AG04449 (cell line): ENCODE results near the gene CFAP97D2.

Source experiments
- CTCF ChIA-PET: fragments of 350-600 bp; formaldehyde crosslinking; extraction: SDS; loops from one replicate; lab custom pipeline; 2021; ENCODE audit warnings: antibody characterized with exemption; lab: Yijun Ruan, JAX
- POLR2A ChIA-PET: fragments of 400-600, 350-600 bp; formaldehyde crosslinking; extraction: SDS; loops from one replicate; lab custom pipeline; 2020; ENCODE audit warnings: antibody characterized with exemption, inconsistent platforms; lab: Yijun Ruan, JAX
- DNase-seq: peaks from one replicate; pipeline ENCODE4 v3.0.0-alpha.2; 2010; ENCODE audit warnings: low read depth, low spot score
- H3K4me3 ChIP-seq: 2 replicates; pipeline ENCODE4 v1.5.1; 2011; ENCODE audit warnings: low read depth, mild to moderate bottlenecking, control low read depth, low read length
- TF ChIP-seq, protein P1 (sequence below): IDR thresholded peaks from one replicate; pipeline ENCODE4 v1.5.1; 2011; ENCODE audit warnings: mild to moderate bottlenecking, moderate library complexity, low read length, control low read depth, inconsistent platforms; ENCODE audit not compliant: insufficient read depth; ENCODE audit errors: missing control alignments

CFAP97D2 gene

GRCh38 chr13:114264886-114265611 lies 86.0 kb downstream of the CFAP97D2 start:
- CTCF ChIA-PET = interaction anchor here (0.9 to 1.1 kb wide), 2 partner anchors 12 to 15 kb away, joined by 3 read pairs; no protein-coding TSS in a partner anchor
- POLR2A ChIA-PET = interaction anchor here (0.6 to 3.2 kb wide), 5 partner anchors 13 to 76 kb away, joined by 3 to 14 read pairs (median 3); partner anchors contain the start of gene UPF3A
- TF ChIP-seq, protein P1, sequence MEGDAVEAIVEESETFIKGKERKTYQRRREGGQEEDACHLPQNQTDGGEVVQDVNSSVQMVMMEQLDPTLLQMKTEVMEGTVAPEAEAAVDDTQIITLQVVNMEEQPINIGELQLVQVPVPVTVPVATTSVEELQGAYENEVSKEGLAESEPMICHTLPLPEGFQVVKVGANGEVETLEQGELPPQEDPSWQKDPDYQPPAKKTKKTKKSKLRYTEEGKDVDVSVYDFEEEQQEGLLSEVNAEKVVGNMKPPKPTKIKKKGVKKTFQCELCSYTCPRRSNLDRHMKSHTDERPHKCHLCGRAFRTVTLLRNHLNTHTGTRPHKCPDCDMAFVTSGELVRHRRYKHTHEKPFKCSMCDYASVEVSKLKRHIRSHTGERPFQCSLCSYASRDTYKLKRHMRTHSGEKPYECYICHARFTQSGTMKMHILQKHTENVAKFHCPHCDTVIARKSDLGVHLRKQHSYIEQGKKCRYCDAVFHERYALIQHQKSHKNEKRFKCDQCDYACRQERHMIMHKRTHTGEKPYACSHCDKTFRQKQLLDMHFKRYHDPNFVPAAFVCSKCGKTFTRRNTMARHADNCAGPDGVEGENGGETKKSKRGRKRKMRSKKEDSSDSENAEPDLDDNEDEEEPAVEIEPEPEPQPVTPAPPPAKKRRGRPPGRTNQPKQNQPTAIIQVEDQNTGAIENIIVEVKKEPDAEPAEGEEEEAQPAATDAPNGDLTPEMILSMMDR = no peak
- H3K4me3 ChIP-seq = no peak overlapping the region
- DNase-seq = peak; percentile 66

GRCh38 chr13:114266241-114266640 lies 87.2 kb downstream of the CFAP97D2 start:
- POLR2A ChIA-PET = interaction anchor here (3.2 kb wide), 1 partner anchor 15 kb away, joined by 14 read pairs; the partner anchor contains the start of gene UPF3A
- H3K4me3 ChIP-seq = no peak overlapping the region
- CTCF ChIA-PET = interaction anchor here (0.9 kb wide), 1 partner anchor 16 kb away, joined by 3 read pairs; no protein-coding TSS in a partner anchor
- no peak for DNase-seq
- TF ChIP-seq, protein P1 = no peak

- POLR2A ChIA-PET = no interaction called here
- CTCF ChIA-PET = interaction anchor here (0.8 kb wide), 1 partner anchor 12 kb away, joined by 3 read pairs; no protein-coding TSS in a partner anchor
Observed at GRCh38 chr13:114268344-114269280, 89.6 kb downstream of the CFAP97D2 start.

DNA sequence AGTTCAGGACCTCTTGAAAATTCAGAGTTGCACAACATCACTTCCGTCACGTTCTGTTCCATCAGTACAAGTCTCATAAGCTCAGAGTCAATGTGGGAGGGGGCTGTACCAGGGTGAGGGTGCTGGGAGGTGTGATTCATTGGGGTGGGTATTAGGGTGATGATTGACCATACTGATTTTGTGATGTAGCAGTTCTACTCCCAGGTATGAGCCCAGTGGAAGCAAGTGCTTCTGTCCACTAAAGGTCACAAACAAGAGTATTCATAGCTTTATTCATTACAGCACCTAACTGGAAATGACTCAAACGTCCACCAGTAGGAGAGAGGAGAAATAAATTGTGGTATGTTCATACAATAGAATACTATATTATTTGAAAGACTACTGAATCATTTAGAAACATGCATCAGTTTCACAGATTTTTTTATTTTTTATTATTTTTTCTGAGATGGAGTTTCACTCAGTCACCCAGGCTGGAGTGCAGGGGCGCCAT lies 90.3 kb downstream of the CFAP97D2 start:
- ChIA-PET CTCF (interaction anchor here (0.8 kb wide), 1 partner anchor 11 kb away, joined by 3 read pairs; no protein-coding TSS in a partner anchor), POLR2A (no interaction called here)
- no peak for DNase-seq
- H3K4me3 ChIP-seq = no peak overlapping the region
- TF ChIP-seq, protein P1 = no peak

More at GRCh38 chr13:114268344-114269280, 89.6 kb downstream of the CFAP97D2 start:
- no peak for DNase-seq
- H3K4me3 ChIP-seq = no peak overlapping the region
- TF ChIP-seq, protein P1 = no peak
